ENCODE measurements around the gene FXYD5.
"Not testable (repeated sequence)": the region's sequence is repeated elsewhere in the genome, so short reads cannot be mapped to it uniquely, and the experiment has no call there.

Gene FXYD5

DNA sequence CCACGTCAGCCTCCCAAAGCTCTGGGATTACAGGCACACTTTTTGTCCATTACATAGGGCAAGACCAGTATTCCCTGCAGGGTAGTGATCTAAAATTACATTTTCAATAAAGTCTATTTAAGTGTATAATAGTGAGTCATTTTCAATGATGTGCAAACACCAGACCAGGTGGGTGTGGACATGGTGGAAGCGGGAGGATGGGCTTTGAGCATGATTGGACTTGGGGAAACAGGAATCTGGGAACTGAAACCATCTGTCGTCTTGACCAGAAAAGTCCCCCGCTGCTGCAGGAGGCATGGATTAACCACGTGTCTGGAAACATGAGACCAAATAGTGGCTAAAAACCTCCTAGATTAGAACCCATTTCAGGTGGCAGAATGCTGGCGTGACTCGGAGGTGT lies 34.0 kb upstream of the FXYD5 start:
- DNase-seq (ENCODE audit: low read depth), result peak; percentile 60

DNA sequence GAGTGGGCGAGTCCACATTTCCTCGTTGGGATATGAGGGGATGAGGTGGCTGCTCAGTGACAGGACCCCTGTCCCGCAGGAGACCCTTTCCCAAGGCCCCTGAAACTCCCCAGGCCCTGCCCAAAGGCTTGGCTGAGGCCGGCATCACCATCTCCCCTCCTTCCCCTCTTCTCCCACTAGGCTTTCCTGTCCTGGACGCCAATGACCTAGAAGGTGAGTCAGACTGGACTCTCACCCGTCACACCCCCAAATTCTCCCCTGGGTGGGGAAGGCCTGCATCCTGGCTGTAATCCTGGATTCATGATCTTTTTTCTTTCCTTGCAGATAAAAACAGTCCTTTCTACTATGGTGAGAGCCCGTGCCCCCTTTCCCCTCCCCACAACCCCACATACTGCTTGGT lies 33.6 kb upstream of the FXYD5 start:
- no peak for DNase-seq (ENCODE audit: low read depth)

DNA sequence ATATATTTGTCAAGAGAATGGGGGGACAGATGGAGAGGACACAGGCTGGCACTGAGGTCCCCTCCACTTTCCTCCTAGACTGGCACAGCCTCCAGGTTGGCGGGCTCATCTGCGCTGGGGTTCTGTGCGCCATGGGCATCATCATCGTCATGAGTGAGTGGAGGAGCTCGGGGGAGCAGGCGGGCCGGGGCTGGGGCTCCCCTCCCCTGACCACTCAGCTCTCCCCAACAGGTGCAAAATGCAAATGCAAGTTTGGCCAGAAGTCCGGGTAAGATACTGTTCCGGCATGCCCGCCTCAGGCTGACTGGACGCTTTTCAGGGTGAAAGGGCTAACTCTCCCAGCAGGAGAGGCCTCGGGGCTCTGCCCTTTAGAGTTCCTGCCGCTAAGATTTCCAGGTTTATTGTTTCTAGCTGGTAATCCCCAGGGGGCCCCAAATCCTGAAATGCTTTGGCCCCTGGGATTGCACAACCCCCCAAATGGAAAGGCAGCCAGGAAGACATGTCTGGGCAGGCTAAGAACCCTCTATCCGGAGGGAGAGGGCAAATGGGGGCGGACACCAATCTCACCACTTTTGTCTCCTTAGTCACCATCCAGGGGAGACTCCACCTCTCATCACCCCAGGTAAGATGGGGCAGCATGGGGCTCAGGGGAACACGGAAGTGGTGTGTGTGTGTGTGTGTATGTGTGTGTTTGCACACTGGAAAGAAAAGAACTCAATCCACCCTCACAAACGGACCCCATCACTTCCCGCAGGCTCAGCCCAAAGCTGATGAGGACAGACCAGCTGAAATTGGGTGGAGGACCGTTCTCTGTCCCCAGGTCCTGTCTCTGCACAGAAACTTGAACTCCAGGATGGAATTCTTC lies 31.6 kb upstream of the FXYD5 start:
- DNase-seq (ENCODE audit: low read depth), result no peak

DNA sequence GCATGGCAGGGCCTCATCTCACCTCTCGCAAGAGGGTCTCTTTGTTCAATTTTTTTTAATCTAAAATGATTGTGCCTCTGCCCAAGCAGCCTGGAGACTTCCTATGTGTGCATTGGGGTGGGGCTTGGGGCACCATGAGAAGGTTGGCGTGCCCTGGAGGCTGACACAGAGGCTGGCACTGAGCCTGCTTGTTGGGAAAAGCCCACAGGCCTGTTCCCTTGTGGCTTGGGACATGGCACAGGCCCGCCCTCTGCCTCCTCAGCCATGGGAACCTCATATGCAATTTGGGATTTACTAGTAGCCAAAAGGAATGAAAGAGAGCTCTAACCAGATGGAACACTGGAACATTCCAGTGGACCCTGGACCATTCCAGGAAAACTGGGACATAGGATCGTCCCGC lies 31.0 kb upstream of the FXYD5 start:
- no peak for DNase-seq (ENCODE audit: low read depth)

DNA sequence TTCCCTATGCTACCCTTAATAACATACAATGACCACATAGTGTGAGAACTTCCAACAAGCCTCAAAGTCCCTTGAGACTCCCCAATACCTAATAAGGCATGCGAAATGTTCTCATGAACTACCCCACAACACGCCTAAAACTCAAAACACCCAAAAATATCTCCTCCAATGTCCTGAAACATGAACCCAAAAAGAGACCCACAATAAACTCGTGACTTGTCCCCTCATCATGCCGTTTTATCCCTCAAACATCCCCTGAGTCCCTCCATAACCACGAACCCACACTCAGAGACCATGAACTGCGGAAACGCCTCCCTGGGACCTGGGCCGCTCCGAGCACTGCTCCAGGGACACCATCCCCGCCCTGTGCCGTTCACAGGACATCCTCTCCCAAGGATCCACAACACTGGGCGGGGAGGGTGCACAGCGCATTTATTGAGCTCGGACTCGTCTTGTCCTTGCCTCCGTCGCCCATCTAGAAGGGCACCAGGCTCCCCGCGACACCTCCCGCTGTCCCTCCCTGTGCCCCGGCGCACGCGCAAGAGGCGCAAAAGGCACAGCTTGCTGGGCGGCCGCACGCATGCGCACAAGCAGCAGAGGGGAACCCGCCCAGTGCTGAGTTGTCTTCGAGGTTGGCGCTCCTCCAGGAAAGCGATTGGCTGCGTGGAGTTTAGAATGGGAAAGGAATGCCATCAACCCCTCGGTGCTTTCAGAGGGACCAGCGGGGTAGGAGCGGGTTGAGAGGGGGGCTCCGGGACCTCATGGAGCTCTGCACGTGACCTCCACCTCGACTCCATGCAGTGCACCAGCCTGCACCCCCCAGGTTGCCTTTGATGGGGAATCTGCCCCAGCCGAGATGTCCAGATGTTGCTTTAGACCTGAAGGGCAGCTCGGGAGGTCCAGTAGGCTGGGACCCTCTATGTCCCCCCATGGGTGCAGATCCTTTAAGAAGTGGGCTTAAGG lies 30.2 kb upstream of the FXYD5 start:
- DNase-seq (ENCODE audit: low read depth), result peak; percentile 51

DNA sequence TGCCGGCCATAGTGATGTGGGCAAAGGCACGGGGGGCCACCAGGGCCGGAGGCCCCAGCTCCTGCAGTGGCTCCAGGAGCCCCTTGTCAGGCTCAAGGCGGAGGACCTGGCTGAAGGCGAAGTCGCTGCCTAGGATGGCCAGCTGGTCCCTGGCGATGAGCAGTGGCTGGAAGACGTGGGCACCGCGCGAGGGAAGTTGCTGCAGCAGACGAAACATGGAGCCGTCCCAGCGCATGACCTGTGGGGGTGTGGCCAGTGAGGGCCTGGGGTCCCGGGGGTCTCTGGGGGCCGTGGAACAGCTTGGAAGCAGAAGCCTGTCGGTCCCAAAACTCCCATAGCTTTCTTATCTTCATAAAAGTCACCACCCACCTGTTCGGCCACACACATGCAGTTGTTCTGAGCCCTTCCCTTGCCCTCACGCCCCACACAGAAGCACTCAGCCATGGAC lies 29.2 kb upstream of the FXYD5 start:
- DNase-seq (ENCODE audit: low read depth), result no peak

DNA sequence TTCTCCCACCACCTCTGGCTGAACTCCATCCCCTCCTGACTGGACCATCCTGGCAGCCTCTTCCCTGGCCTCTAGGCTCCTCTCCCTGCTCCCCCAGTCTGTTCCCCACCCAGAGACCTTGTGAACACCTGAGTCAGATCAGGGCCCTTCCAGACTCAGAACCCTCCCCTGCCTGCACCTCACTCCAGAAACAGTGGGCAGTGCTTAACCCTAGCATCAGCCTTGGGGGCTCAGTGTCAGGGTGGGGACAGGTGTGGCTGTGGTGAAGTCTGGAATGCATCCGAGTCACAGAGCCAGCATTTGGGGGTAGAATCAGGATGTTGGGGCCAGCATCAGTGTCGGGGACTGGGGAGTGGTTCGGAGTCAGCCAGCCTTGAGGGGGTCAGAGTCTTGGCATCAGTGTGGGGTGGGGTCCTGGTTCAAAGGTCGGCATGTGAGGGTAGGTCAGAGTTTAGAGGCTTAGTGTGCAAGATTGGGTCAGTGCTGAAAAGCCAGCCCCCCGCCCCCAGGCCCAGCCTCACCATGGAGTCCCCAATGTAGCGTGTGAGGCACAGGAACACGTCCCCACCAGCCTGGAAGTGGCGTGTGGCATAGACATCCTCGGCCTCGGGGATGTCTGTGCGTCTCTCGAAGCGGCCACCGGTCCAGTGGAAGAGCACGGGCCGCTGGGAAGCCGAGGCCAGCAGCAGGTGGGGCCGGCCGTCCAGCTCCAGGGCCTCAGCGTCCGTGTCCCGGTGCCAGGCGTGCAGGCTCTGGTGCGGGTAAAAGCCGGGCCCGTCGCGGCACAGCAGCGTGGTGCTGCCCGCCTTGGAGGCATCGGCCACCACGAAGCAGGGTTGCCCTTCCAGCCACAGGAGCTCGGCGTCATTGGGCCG lies 28.5 kb upstream of the FXYD5 start:
- DNase-seq (ENCODE audit: low read depth), result no peak

DNA sequence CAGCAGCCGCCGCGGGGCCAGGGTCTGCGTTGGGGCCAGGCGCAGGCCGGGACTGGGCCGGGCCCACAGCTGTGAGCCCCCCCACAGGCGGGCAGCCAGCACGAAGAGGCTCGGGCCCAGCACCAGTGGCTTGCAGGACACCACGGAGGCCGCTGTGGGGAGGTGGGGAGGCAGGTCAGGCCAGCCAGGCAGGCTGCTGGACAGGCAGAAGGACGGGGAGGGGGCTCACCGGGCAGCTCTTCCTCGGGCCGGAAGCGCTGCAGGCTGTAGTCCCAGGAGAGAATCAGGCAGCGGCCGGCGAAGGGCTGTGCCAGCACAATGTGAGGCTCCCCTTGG lies 27.9 kb upstream of the FXYD5 start:
- DNase-seq (ENCODE audit: low read depth), result no peak

DNA sequence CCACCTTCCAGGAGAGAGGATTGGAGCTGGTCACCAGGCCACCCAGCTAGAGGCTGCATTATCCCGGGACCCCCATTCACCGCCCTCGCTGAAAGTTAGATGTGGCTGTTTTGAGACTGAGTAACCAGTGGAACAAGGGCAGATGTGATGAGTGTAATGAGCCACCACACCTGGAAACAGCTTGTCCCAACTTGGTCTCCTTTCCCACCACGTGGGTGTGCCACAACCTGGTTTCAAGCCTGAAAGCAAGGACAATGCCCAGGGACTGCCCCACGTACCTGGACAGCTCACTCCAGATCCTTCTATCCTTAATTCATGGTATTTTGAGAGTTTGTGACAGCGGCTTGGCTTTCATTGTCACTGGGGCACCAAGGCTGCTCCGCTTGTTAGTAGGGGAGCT lies 26.7 kb upstream of the FXYD5 start:
- DNase-seq (ENCODE audit: low read depth), result no peak

DNA sequence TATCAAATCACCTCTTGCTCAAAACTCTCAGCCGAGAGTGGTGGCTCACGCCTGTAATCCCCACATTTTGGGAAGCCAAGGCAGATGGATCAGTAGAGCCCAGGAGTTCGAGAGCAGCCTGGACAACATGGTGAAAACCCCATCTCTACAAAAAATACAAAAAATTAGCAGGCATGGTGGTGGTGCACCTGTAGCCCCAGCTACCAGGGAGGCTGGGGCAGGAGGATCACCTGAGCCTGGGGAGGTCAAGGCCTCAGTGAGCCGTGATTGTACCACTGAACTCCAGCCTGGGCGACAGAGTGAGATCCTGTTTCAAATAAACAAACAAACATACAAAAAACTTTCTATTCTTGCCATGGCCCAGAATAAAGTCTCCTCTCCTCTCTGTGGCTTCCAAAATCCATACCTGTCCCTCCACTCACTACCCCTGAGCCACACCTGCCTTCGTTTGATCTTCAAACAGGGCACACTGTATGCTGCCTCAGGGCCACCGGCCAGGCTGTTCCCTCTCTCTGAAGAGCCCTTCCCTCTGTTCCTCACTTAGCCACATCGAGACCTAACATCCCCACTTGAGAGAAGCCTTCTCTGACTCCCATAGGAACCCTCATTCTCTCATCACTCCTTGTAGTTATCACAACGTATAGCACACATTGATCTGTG lies 26.0 kb upstream of the FXYD5 start:
- no peak for DNase-seq (ENCODE audit: low read depth)

DNA sequence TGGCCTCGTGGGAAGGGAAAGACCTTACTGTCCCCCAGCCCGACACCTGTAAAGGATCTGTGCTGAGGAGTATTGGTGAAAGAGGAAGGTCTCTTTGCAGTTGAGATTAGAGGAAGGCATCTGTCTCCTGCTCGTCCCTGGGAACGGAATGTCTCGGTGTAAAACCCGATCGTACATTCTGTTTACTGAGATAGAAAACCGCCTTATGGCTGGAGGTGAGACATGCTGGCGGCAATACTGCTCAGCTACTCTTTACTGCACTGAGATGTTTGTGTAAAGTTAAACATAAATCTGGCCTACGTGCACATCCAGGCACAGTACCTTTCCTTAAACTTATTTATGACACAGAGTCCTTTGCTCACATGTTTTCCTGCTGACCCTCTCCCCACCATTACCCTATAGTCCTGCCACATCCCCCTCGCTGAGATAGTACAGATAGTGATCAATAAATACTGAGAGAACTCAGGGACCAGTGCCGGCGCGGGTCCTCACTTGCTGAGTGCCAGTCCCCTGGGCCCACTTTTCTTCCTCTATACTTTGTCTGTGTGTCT lies 24.7 kb upstream of the FXYD5 start:
- not testable (repeated sequence) for DNase-seq (ENCODE audit: low read depth)

DNA sequence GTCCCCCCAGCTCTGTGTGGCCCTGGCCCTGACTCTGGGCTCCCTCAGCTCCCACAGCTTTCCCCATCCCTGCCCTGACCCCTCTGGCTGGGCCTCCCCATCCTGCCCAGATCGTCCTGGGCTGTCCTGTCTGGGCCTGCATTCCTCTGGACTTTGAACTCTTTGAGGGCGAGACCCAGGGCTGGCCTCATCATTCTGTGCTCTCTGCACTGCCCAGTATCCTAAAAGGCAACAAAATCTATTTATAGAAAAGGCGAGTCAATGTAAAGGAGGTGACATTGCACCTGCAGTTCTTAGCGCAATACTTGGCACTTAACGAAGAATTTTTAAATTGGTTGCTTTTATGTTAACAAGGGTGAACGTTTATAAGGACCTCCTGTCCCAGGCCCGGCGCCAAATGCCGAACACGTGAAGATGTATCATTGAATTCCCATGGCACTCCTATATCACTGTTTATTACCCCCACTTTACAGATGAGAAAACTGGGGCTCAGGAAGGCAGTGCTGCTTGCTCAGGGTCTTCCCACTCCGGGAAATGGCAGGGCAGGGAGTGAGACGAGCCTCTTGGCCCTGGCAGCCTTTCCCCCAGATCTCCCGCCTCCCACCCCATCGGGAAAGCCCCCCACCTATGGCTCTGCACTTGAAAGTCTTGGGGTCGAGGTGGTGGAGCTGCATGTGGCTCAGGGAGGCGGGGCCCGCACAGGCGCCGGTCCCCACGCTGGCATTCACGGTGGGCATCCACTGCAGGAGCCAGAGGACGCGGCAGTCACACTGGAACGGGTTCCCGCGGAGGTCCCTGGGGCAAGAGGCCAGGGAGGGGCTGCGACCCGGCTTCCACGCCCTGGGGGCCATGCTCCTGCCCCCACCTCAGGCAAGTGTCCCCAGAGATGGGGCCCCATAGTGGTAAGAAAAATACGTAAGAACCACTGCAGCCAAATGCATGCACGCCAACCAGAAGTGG lies 23.5 kb upstream of the FXYD5 start:
- no peak for DNase-seq (ENCODE audit: low read depth)

DNA sequence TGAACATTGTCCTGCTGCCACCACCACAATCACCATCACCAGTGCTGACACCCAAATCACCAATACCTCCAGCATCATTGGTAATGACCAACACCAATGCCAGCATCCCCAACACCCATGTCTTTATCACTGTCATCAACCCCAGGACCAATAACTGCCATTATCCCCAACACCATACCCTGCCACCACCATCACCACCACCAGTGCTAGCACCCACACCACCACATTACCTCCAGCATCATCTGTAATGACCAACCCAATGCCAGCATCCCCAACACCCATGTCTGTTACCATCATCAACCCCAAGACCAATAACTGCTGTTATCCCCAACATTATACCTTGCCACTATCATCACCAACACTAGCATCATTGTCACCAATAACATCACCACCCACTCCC lies 22.3 kb upstream of the FXYD5 start:
- DNase-seq (ENCODE audit: low read depth), result no peak

DNA sequence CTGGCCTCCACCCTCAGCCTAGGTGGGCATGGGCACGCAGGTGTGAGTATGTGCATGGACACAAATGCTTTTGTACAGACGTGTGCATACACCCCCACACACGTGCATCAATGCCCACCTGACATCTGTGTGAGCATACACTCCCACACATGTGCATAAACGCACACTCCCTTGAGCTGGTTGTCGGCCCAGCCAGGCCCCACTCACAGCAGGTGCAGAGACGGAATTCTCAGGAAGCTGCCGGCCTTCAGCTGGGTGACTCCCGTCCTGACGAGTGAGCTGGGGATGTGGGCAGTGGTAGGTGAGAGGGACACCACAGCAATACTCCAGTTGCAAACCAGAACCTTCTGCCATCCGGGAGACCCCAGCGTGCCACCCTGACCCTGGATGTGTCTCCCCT lies 20.7 kb upstream of the FXYD5 start:
- DNase-seq (ENCODE audit: low read depth), result no peak

DNA sequence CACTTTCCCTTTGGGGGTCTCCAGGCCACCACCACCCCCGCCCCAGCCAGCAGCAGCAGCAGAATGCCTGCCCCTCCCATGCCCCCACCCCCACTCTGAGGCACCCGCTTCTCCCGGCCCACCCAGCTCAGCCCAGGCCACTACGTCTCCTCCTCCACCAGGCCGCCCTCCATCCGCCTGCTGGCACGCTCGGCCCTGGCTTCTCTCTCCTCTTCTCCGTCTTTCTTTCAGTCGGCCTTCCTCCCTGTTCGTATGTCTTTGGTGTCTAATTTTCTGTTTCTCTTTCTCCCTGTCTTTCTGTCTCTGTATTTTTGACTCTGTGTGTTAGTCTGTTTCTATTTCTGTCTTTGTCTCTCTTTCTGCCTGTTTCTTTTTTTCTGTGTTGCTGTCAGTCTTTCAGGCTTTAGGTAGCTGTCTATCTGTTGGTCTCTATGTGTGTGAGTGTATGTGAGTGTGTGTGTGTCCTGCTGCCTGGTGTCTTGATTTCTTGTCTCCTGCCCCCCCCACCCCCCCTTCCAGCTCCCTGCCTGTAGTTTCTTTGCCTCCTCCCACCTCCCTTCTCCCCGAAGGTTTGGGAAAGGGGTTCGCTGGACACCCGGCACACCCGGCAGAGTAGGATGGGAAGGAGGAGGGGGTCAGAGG lies 19.8 kb upstream of the FXYD5 start, which contains the start of gene LGI4:
LGI4 (minus strand) TSS at position 459 of the 642 bp plus-strand sequence; CDS start at position 80, 379 bp downstream.
- DNase-seq (ENCODE audit: low read depth), result no peak

DNA sequence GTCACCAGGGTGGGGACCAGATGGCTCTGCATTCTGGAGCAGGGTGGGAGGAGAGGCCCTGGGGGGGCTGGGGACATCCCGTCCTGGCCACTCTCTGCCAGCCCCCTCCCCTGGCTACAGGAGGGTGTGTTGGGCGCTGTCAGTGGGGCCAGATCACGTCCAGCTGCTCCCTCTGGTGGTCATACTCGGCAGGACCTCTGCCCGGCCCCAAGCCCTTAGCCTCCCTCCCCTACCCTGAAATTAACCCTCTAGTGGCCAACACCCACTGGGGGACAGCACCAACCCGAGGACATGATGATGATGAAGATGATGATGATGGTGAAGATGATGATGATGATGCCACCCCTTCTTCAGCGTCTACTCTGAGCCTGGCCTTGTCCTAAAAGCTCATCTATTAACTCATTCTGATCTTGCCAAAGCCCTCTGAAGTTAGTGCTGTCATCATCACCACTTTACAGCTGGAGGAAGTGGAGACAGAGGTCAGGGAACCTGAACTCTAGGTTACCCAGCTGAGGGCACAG lies 19.1 kb upstream of the FXYD5 start:
- DNase-seq (ENCODE audit: low read depth), result no peak

DNA sequence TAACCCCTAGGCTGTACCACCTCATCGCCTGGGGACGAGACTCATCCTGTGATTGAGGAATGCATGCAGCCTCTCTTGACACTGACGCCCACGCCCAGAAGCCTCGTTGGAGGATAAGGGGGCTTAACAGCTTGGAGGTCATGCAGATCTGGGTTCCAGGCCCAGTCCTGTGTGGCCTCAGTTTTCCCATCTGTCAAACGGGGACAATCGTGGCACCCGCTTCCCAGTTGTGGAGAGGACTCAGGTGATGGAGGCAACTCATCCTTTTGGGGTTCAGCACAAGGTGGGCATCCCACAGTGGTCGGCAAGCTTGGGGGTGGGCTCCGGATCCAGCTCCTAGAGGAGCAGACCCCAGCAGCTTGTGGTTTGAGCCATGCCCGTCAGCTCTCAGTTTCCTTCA lies 18.3 kb upstream of the FXYD5 start:
- DNase-seq (ENCODE audit: low read depth), result no peak

DNA sequence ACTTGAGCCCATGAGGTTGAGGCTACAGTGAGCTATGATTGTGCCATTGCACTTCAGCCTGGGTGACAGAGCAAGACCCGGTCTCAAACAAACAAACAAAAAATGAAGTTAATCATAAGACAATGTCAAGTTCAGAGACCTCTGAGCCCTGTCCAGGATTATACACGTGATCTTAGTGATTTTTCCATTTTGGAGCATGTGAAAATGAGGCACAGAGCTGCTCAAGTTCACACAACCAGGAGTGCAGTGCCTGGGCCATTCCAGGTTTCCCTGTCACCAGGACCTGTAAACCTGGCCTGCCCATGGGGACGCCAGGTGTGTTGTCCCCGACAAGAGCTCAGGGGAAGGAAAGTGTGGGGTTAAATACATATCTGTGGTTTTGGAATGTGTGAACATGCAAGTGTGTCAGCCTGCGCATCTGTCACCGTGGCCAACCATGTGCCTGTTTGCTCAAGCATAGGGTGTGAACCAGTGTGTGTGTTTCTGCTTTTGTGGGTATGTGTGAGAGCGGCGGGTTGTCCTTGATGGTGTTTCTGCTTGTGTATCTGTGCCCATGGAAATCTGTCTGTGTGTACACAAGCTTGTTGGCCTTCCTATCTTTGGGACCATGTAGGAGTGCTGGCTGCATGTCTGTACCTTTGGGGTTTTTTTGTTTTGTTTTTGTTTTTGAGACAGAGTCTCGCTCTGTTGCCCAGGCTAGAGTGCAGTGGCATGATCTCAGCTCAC lies 17.4 kb upstream of the FXYD5 start:
- DNase-seq (ENCODE audit: low read depth), result no peak
